GM19238 (cell line): ENCODE measurements around the gene C3orf20.
A peak's percentile ranks its signal among the peaks of the same experiment; 100 is the strongest.

Experiments used
- DNase-seq: peaks from one replicate; pipeline ENCODE4 v3.0.0; 2011; ENCODE audit warnings: low spot score; ENCODE audit not compliant: insufficient read length

Gene C3orf20

DNA sequence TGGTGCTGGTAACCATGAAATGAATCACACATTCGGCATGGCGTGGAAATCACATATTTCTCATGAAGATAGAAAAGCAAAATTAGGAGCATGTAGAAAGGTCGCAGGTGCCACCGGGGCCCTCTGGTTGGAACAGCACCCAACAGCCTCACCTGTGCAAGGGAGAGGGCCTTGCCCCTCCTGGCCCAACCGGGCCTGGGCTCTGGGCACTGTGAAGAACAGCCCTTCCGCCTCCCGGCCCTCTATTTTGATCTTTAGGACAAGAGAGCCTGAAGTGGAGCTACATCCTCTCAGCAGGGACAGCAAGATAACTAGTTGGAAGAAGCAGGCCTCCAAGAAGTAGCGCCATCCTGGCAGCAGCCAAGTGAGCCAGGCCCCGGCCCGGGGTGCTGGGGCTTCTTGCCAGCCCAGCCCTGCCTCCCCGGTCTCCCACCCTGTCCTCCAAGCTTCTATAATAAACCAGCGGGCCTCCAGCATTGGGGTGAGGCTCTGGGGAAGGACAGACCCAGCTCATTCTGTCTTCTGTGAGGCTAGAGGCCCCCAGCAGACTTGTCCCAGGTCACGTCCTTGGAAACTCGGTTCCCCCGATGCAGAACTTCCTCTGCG, 97.7 kb downstream of the C3orf20 start:
- no peak for DNase-seq

DNA sequence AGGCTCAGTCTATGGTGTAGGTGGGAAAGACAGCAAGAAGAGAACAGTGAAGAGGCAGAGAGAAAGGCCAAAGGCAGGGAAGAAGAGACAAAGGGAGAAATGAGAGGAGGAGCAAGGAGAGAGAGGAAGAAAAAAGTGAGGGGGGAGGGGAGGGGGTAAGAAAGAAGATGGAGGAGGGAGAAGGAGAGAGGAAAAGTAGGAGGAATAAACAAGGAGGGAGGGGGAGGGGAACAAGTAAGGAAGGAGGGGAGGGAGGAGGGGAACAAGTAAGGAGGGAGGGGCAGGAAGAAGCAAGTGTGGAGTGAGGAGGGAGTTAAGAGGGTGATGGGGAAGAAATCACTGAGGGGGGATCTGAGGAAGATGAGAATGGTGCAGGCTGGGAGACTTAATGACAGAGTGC, 98.3 kb downstream of the C3orf20 start:
- no peak for DNase-seq

GRCh38 chr3:14773691-14774128, 98.8 kb downstream of the C3orf20 start:
- DNase-seq = no peak

GRCh38 chr3:14774431-14774830, 99.5 kb downstream of the C3orf20 start:
- DNase-seq = no peak

DNA sequence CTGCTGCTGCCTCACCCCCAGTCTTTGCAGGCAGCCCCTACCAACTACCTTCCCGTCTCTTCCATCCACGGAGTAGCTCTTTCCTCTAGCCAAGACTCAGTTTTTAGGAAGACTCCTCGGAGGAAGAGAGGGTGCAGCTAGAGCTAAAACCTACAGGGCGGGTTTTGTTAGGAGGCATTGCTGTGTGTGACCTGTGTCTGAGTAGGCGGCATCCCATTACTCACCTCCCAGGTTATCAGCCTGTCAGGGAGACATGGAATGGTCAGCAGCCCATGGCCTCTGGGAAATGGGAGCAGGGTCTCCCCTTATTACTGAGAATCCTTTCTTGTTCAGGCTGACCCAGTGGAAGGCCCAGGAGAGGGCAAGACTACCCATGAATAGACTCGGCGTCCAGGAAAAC, 100.1 kb downstream of the C3orf20 start:
- no peak for DNase-seq

GRCh38 chr3:14775563-14775962, 100.6 kb downstream of the C3orf20 start:
- DNase-seq = no peak

GRCh38 chr3:14779069-14779685, 104.2 kb downstream of the C3orf20 start:
- DNase-seq = no peak

DNA sequence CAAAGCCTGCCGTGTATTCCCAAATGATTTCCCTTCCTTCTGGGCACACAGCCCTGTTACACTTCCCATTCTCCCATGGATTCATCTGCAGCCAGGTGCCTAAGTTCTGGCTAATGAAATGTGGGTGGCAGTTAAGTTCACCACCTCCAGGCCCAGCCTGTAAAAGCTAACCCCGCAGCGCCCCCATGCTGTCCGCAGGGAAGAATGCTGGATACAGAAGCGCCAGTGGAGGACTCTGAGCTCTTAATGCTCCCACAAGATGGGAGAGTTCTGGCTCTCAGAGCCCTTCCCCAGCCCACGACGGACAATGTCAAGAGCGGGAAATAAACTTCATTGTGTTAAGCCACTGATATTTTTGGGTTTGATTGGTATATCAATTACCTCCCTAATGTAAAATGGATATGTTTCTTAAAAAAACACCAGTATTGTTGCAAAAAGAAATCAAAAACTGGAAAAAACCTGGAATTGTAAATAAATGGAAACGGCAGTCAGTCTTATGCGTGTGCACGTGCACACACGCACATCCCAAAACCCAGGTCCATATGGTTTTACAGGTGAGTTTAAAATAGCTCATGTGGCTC, 106.1 kb downstream of the C3orf20 start:
- DNase-seq = peak; percentile 66

GRCh38 chr3:14783480-14784086, 108.6 kb downstream of the C3orf20 start:
- no peak for DNase-seq

DNA sequence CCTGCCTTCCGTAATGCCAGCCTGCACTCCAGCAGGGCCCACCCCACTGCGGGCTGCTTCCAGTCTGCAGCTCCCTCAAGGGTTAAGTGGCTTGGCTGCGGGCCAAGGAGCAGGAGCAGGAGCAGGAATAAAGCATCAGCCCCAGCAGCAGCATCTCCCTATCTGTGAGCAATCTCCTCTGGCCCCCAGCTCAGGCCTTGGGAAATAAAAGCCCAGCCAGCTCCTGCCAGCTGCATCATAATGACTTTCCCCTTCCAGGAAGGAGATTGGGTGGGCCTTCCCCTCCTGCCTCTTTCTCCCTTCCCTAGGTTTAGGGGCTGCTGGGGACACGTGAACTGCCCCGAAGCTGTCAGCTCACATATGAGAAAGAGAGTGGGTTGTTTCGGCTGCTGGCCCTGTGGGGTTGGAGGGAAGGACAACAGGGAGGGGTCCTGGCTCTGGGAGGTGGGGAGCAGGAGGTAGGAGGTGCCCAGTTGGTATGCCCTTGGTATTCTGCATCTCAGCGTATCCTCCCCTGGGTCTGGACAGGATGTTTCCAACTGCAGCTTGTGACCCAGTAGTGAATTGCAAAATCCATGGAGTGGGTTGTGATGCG, 109.2 kb downstream of the C3orf20 start:
- DNase-seq = no peak

- no peak for DNase-seq
These were observed 110.5 kb downstream of the C3orf20 start for GRCh38 chr3:14785207-14786155.

DNA sequence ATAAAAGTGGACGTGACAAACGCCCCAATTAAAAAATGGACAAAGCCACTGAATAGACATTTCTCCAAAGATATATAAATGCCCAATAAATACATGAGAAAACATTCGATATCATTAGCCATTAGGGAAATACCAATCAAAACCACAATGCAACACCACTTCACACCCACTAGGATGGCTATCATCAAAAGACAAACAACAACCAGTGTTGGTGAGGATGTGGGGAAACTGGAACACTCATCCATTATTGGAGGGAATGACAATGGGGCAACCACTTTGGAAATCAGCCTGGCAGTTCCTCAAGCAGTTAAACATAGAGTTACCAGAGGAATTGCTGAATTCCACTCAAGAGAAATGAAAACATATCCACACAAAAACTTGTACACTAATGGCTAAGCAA, 111.4 kb downstream of the C3orf20 start:
- DNase-seq = no peak

DNA sequence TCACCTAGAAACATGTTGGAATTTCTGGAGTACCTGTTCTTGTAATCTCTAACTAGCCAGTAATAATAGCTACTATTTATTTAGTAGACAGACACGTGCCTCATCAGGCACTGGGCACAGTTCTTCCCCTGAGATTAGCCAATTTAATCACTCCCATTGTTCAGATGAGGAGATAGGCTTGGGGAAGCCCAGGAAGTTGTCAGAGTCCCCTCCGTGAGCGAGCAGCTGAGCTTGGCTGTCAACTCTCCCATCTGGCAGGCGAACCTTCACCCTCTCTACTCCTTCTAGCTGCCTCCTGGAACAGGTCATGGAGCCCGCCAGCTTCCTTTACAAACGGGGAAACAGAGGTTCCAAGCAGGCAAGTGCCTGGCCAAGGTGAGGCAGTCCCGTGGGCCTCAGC, 112.7 kb downstream of the C3orf20 start:
- DNase-seq = no peak

- DNase-seq = no peak
These were observed 113.7 kb downstream of the C3orf20 start for GRCh38 chr3:14788644-14789043.

DNA sequence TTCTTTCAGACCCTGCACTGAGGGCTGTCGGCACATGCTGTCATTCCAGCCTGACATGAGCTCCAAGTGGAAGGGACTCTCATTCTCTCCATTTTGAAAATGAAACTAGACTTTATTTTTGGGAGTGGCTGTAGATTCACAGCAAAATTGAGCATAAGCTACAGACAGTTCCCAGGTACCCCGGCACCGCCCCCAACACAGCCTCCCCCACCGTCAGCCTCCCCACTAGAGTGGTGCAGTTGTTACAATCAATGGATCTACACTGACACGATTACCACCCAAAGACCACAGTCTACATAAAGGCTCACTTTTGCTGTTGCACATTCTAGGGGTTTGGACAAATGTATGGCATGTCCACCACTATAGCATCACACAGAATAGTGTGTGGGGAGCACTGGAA, 114.3 kb downstream of the C3orf20 start:
- no peak for DNase-seq

DNA sequence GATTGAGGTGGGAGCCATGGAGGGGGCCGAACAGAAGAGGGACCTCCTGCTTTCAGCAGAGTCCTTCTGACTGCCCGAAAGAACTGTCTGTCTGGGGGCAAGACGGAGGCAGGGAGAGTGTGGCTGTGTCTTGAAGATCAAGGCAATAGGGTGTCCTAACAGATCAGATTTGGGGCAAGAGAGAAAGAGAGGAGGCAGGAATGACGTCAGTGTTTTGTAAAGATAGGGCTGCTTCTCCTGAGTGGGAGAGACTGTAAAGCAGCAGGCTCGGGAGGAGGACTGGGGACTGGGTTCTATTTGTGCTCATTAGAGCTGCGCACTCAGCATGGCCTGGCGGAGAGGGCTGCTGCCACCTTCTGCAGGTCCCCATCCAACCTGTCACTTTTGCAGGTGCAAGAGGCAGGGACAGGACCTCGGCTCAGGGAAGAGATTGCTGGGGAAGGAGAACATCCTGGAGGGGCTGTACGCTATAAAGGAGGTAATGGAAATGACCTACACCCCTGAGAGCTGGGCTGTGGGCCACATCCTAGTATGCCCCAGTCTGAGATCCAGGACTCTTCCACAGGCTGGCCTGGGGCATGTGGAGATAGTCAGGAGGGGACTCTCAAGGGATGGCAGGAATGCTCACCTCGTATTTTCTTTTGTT, 114.8 kb downstream of the C3orf20 start:
- no peak for DNase-seq

DNA sequence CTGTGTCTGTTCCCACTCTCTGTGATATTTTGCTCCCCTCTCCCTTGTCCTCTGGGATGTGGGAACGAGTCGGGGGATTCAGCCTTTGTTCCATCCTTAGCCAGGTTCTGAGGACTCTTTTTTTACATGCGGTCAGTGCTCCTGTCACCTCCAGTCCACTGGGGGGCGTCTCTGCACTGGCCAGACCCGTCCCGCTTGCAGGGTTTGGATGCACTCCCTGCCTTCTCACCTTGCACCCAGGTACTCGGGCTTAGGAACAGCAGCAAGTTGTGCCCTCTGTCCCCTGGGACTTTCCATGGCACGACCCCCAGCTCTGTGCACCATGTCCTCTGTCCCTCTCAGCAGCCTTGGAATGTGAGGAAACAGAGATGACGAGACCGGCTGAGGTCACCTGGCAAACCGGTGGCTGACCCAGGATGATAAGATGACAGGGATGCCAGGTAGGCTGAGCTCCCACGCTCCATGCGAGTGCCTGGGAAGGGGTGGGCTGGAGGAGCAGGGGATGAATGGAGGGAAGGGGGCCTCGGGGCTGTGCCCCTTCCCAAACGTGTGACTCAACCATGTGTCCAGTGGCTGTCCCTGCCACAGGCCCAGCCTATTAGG, 116.5 kb downstream of the C3orf20 start:
- peak; percentile 41 for DNase-seq

DNA sequence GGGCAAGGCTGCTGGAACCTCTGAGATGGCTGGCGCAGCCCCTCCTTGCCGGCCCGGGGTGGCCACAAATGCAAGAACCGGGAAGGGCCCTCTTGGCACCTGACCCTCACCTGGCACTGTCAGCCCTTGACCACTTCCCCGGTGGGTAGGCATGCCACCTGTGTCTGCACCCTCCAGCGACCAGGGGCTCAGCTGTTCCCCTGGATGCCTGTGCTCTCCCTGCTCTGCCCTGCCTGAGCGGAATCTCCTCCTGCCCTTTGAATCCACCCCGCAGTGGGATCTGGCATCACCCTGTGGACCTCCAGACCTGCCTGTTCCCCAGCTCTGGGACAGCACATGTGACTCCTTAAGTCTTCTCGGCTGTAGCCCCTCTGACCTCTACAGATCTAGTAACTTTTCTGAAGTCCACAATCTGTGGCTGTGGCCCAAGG, 117.8 kb downstream of the C3orf20 start:
- no peak for DNase-seq

DNA sequence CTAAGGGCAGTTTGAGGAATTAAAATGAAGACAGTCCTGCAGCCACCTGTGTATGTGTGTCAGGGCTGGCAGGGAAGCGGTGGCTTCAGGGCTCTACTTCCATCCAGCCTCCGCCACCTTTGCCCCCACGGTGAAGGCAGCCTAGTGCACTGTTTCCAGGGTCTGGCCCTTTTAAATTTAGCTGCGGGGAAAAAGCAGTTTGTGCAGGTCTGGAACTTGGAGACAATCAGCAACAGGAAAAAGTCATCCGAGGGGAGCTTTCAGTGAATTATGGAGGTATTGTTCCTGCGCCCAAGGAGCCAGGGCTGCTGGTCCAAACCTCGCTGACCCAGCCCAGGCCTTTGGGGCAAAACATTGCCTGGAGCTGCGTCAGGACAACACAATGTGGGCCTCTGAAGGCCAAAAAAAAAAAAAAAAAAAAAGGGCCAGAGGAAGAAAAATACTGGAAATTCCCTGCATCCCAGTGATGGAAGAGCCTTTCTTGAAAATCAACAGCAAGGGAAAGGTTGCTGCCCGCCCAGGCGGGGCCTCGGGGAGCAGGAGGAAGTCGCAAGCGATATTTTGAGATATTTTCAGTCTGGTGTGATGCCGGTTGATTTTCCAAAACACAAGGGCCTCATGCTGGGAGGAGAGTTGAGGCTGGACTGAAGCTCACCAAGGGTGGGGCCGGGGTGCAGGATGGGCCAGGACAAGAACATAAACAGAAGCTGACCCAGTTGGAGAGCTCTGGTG, 118.4 kb downstream of the C3orf20 start:
- no peak for DNase-seq

GRCh38 chr3:14793858-14794234, 118.9 kb downstream of the C3orf20 start:
- no peak for DNase-seq
